HG02588 (cell line): Measurements from ENCODE around the gene ELAVL4.
"Not testable (repeated sequence)": the region's sequence is repeated elsewhere in the genome, so short reads cannot be mapped to it uniquely, and the experiment has no call there.

Experiments
- ATAC-seq: cut with Tn5 transposase; IDR thresholded peaks from one replicate; pipeline ENCODE4 v1.9.1; 2021; ENCODE audit warnings: mild to moderate bottlenecking, moderate library complexity; ENCODE audit not compliant: unreplicated experiment

ELAVL4 gene

GRCh38 chr1:50112193-50112592 lies 3.5 kb downstream of the ELAVL4 start:
- ATAC-seq: no peak

GRCh38 chr1:50123071-50123470 lies 14.4 kb downstream of the ELAVL4 start:
- no peak for ATAC-seq

- no peak for ATAC-seq
These were observed 18.4 kb downstream of the ELAVL4 start for GRCh38 chr1:50126927-50127715.

- no peak for ATAC-seq
These were observed 20.5 kb downstream of the ELAVL4 start for GRCh38 chr1:50129201-50129600.

- ATAC-seq: no peak
These were observed 23.7 kb downstream of the ELAVL4 start for GRCh38 chr1:50132347-50132894.

- ATAC-seq: no peak
These were observed 27.0 kb downstream of the ELAVL4 start for GRCh38 chr1:50135716-50136115.

- no peak for ATAC-seq
These were observed 30.8 kb downstream of the ELAVL4 start for GRCh38 chr1:50139339-50140181.

- no peak for ATAC-seq
These were observed 31.4 kb downstream of the ELAVL4 start for GRCh38 chr1:50140182-50140447.

- ATAC-seq: no peak
These were observed 38.6 kb downstream of the ELAVL4 start for GRCh38 chr1:50147191-50147850.

- ATAC-seq: no peak
These were observed 39.6 kb downstream of the ELAVL4 start for GRCh38 chr1:50148142-50148923.

GRCh38 chr1:50152236-50152635 lies 43.5 kb downstream of the ELAVL4 start:
- ATAC-seq: no peak

- no peak for ATAC-seq
These were observed 46.8 kb downstream of the ELAVL4 start for GRCh38 chr1:50155541-50155940.

- ATAC-seq: no peak
These were observed 47.7 kb downstream of the ELAVL4 start for GRCh38 chr1:50156241-50157010.

GRCh38 chr1:50157306-50157941 lies 48.7 kb downstream of the ELAVL4 start:
- no peak for ATAC-seq

GRCh38 chr1:50158421-50158820 lies 49.7 kb downstream of the ELAVL4 start:
- ATAC-seq: no peak

- ATAC-seq: no peak
These were observed 55.0 kb downstream of the ELAVL4 start for GRCh38 chr1:50163680-50164079.

- ATAC-seq: not testable (repeated sequence)
These were observed 57.6 kb downstream of the ELAVL4 start for GRCh38 chr1:50166351-50166750.

- no peak for ATAC-seq
These were observed 63.6 kb downstream of the ELAVL4 start for GRCh38 chr1:50172299-50172698.

GRCh38 chr1:50174101-50174500 lies 65.4 kb downstream of the ELAVL4 start:
- ATAC-seq: no peak
